Measurements from ENCODE around the gene PPP1R13B.

GRCh38 chr14:103867523-103867953 is 20.2 kb upstream of the PPP1R13B start:
- TF ChIP-seq CTCF (IDR thresholded peaks at IDR 0.05; ENCODE audit: low read depth, low read length) (no peak), POLR2A (IDR thresholded peaks at IDR 0.05; ENCODE audit: extremely low read depth, insufficient read length) (no peak), MAX (IDR thresholded peaks at IDR 0.05; ENCODE audit: low read depth, low read length) (no peak), MYC (IDR thresholded peaks at IDR 0.05; ENCODE audit: low read depth, low read length) (no peak)

All from NB4 (cell line).